DND-41 (cell line): ENCODE data around the gene RGN.

Source experiments
- ATAC-seq: fragments of 200-7000 bp; cut with Tn5 transposase; 3 replicates; pipeline ENCODE4 v1.9.1; 2021; ENCODE audit warnings: low read depth; ENCODE audit not compliant: insufficient read depth
- DNase-seq: peaks from one replicate; pipeline ENCODE4 v3.0.0-alpha.2; 2020
- H2AFZ ChIP-seq: 2 replicates; pipeline ENCODE4 v1.6.0; 2012; ENCODE audit warnings: low read depth, low read length
- H3K27ac ChIP-seq: 2 replicates; pipeline ENCODE4 v1.5.1; 2012; ENCODE audit warnings: low read length, inconsistent platforms
- H3K27me3 ChIP-seq: fragments of 200-600 bp; sonication (generic); 2 replicates; pipeline ENCODE4 v1.6.0; 2012; ENCODE audit warnings: low read length, mild to moderate bottlenecking, inconsistent platforms; ENCODE audit not compliant: insufficient read depth, poor library complexity
- H3K36me3 ChIP-seq: 2 replicates; pipeline ENCODE4 v1.5.1; 2012; ENCODE audit warnings: low read length, inconsistent platforms; ENCODE audit not compliant: insufficient read depth
- H3K4me1 ChIP-seq: 2 replicates; pipeline ENCODE4 v1.5.1; 2012; ENCODE audit warnings: mild to moderate bottlenecking, low read length; ENCODE audit not compliant: insufficient read depth
- H3K4me2 ChIP-seq: 2 replicates; pipeline ENCODE4 v1.6.0; 2012; ENCODE audit warnings: mild to moderate bottlenecking, moderate library complexity, low read length, inconsistent platforms; ENCODE audit not compliant: insufficient read depth
- H3K4me3 ChIP-seq, 2 experiments: fragments of 200-600 bp in 1 of 2; shearing (Covaris generic) in 1 of 2; 2 replicates each; pipeline ENCODE4 v1.5.1; 2012 to 2016; ENCODE audit warnings: inconsistent platforms in 2 of 2, low read length in 2 of 2, mild to moderate bottlenecking in 2 of 2, low read depth in 1 of 2, moderate library complexity in 1 of 2
- H3K79me2 ChIP-seq: 2 replicates; pipeline ENCODE4 v1.6.0; 2012; ENCODE audit warnings: low read length, inconsistent platforms; ENCODE audit not compliant: insufficient read depth
- H3K9ac ChIP-seq: 2 replicates; pipeline ENCODE4 v1.6.0; 2012; ENCODE audit warnings: low read depth, mild to moderate bottlenecking, inconsistent platforms, low read length, moderate library complexity
- H3K9me3 ChIP-seq: 2 replicates; pipeline ENCODE4 v1.5.1; 2012; ENCODE audit warnings: low read length, moderate library complexity, mild to moderate bottlenecking, inconsistent platforms; ENCODE audit not compliant: insufficient read depth, severe bottlenecking
- H4K20me1 ChIP-seq: 2 replicates; pipeline ENCODE4 v1.6.0; 2012; ENCODE audit warnings: low read length; ENCODE audit not compliant: insufficient read depth
- CTCF ChIP-seq: IDR thresholded peaks from 2 replicates; pipeline ENCODE4 v1.5.1; 2012; ENCODE audit warnings: borderline replicate concordance, low read length, moderate library complexity, mild to moderate bottlenecking; ENCODE audit not compliant: poor library complexity, severe bottlenecking; ENCODE audit errors: extremely low read depth
- EZH2 ChIP-seq: IDR thresholded peaks from 3 replicates; pipeline ENCODE4 v1.6.1; 2012; ENCODE audit warnings: borderline replicate concordance, low read depth, mild to moderate bottlenecking, moderate library complexity, low read length, inconsistent platforms; ENCODE audit not compliant: severe bottlenecking

RGN gene

GRCh38 chrX:47063179-47063578 is 15.1 kb upstream of the RGN start:
- ATAC-seq (no peak), DNase-seq (no peak)
- no peak overlapping the region for H3K27ac ChIP-seq
- no peaks in the 10 kb centered on the region for H3K79me2 ChIP-seq
- H3K9ac ChIP-seq: no peak overlapping the region
- H3K4me2 ChIP-seq: no peak overlapping the region
- peaks cover 12% of the 10 kb centered on the region; the same call in 1 of the 2 replicates for H3K36me3 ChIP-seq
- no peaks in the 10 kb centered on the region for H3K4me1 ChIP-seq
- no peak overlapping the region for H3K4me3 ChIP-seq
- H3K27me3 ChIP-seq: no peaks in the 10 kb centered on the region
- no peak for TF ChIP-seq CTCF
- TF ChIP-seq EZH2: no peak
- no peaks in the 10 kb centered on the region for H3K9me3 ChIP-seq
- H2AFZ ChIP-seq: no peak overlapping the region
- no peaks in the 10 kb centered on the region; the same call in 1 of the 2 replicates for H4K20me1 ChIP-seq

- no peak overlapping the region for H3K4me2 ChIP-seq
- H3K4me1 ChIP-seq: no peaks in the 10 kb centered on the region
- DNase-seq (no peak), ATAC-seq (no peak)
- H3K79me2 ChIP-seq: no peaks in the 10 kb centered on the region
- H2AFZ ChIP-seq: no peak overlapping the region
- no peaks in the 10 kb centered on the region for H3K36me3 ChIP-seq
- no peak overlapping the region for H3K9ac ChIP-seq
- no peaks in the 10 kb centered on the region for H3K9me3 ChIP-seq
- H3K4me3 ChIP-seq: no peak overlapping the region
- no peak overlapping the region for H3K27ac ChIP-seq
- no peak for TF ChIP-seq CTCF
- no peak for TF ChIP-seq EZH2
- H4K20me1 ChIP-seq: no peaks in the 10 kb centered on the region
- no peaks in the 10 kb centered on the region for H3K27me3 ChIP-seq
Measured at GRCh38 chrX:47068214-47068613, 10.0 kb upstream of the RGN start.

- H3K36me3 ChIP-seq: no peaks in the 10 kb centered on the region
- no peak overlapping the region for H3K4me3 ChIP-seq
- no peak overlapping the region for H3K9ac ChIP-seq
- H4K20me1 ChIP-seq: no peaks in the 10 kb centered on the region
- H2AFZ ChIP-seq: no peak overlapping the region
- H3K27me3 ChIP-seq: no peaks in the 10 kb centered on the region
- H3K9me3 ChIP-seq: no peaks in the 10 kb centered on the region
- no peak for DNase-seq
- no peaks in the 10 kb centered on the region for H3K4me1 ChIP-seq
- no peak overlapping the region for H3K4me2 ChIP-seq
- H3K79me2 ChIP-seq: no peaks in the 10 kb centered on the region
- ATAC-seq: no peak
- no peak overlapping the region for H3K27ac ChIP-seq
- TF ChIP-seq CTCF: no peak
- no peak for TF ChIP-seq EZH2
Measured at GRCh38 chrX:47068720-47069119, 9.5 kb upstream of the RGN start.
